ENCODE results near the gene FARSB. TPM values are rescaled to one million over a fixed set of nuclear protein-coding genes. Genes with fewer than 3 reads are reported as not detected.

The FARSB gene
- total and polyA plus RNA-seq, 7 experiments from 2014 or later: 10.5 to 31.8 (median 16.5) TPM

DNA sequence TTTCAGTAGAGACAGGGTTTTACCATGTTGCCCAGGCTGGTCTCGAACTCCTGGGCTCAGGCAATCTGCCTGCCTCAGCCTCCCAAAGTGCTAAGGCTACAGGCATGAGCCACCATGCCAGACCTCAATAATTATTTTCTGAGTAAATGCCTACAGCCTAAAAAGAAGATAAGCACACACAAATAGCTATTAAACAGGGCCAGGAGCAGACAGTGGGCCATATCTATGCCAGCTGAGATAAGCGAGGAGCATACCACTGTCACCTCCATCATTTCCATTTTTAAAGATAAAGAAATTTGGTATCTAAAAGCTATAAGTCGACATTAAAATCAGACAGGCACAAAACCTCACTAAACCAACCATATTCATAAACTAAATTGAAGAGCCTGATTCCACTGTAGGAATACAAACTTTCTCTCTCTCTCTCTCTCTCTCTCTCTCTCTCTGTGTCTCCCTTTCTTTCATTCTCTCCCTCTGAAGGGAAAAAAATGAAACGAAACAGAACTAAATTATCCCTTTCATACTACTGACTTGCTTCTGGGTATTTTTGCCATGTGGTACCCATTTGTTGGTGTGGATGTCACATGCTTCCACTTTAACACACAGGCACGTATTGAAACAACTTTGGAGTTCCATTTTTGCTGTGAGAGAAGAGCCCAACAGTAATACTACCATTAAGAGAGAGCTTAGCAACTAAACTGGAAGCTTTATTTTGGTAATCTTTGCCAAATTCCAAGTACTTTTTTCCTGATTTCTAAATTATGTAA lies 51.0 kb downstream of the FARSB start:
- ATAC-seq (no peak), DNase-seq (no peak)
- peaks cover 4 to 36% (median 23%) of the 10 kb centered on the region in 5 donors for H3K36me3 Mint-ChIP-seq
- ChIA-PET CTCF (no interaction called here), POLR2A (interaction anchor here (0.7 kb wide), 1 partner anchor 11 kb away, joined by 3 read pairs; no protein-coding TSS in a partner anchor)
- H3K4me1 ChIP-seq (ENCODE audit: control insufficient read depth in 2 of 2, insufficient read depth in 2 of 2, low read length in 2 of 2): no peaks in the 10 kb centered on the region
- H3K27ac ChIP-seq (ENCODE audit: low read depth, low read length): no peak overlapping the region
- H3K27me3 ChIP-seq (ENCODE audit: control insufficient read depth in 2 of 2, insufficient read depth in 2 of 2, low read length in 2 of 2): no peaks in the 10 kb centered on the region
- peaks cover 0 to 7% (median 0%) of the 10 kb centered on the region in 7 donors for H3K4me1 Mint-ChIP-seq
- peaks cover 0 to 10% (median 0%) of the 10 kb centered on the region in 3 experiments for H3K36me3 ChIP-seq (ENCODE audit: control insufficient read depth in 2 of 3, insufficient read depth in 3 of 3, low read length in 3 of 3)
- no peaks in the 10 kb centered on the region for H3K9me3 ChIP-seq (ENCODE audit: control insufficient read depth in 2 of 3, low read length in 3 of 3)
- no peak overlapping the region for H3K4me3 Mint-ChIP-seq
- intact Hi-C loops (cut with micrococcal nuclease): no loop called here
- H3K27me3 Mint-ChIP-seq: no peaks in the 10 kb centered on the region
- H3K4me3 ChIP-seq (ENCODE audit: low read length): no peak overlapping the region
- peak overlapping the region in 1 of 9 donors; percentile 25 for H3K27ac Mint-ChIP-seq
- no peaks in the 10 kb centered on the region for H3K9me3 Mint-ChIP-seq

DNA sequence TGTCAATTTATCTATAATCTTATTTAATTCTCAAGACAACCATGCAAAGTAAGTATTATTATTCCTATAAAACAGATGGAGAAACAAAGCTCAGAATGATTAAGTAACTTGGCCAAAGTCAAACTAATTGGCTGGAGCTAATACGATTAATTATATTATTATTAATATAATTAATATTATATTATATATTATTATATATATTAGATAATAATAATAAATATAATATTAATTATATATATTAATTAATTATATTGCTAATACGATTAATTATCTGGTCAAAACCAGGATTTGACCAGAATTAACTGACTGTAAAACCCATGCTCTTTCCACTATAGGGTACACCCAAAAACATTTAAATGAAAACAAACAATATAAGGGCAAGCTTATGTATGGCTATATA lies 52.4 kb downstream of the FARSB start:
- H3K36me3 ChIP-seq (ENCODE audit: control insufficient read depth in 2 of 3, insufficient read depth in 3 of 3, low read length in 3 of 3): peaks cover 0 to 20% (median 9%) of the 10 kb centered on the region in 3 experiments
- peaks cover 6 to 41% (median 26%) of the 10 kb centered on the region in 5 donors for H3K36me3 Mint-ChIP-seq

DNA sequence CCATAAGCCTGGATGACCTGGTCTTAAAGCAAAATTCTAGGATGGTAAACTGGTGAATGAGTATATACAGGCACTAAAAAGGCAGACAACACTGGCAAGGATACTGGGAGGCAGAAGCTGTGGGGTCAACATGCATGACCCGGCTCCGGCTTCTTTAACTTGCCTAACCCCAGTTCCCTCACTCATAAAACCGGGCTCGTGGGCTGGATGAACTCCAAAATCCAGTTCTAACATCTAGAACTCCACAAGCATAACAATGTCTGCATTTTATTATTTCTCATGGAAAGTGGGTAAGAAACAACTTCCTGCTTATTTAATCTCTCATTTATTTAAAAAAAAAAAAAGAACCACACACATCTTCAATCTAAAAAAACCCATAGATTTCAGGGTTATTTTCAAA lies 57.3 kb downstream of the FARSB start:
- Mint-ChIP-seq H3K4me1 (peaks cover 0 to 7% (median 0%) of the 10 kb centered on the region in 7 donors), H3K9me3 (no peaks in the 10 kb centered on the region), H3K4me3 (no peak overlapping the region), H3K27me3 (no peaks in the 10 kb centered on the region), H3K36me3 (peaks cover 9 to 55% (median 39%) of the 10 kb centered on the region in 5 donors), H3K27ac (peak overlapping the region in 1 of 9 donors; percentile 45)
- ChIA-PET POLR2A (no interaction called here), CTCF (no interaction called here)
- Histone ChIP-seq H3K4me3 (ENCODE audit: low read length) (no peak overlapping the region), H3K9me3 (ENCODE audit: control insufficient read depth in 2 of 3, low read length in 3 of 3) (no peaks in the 10 kb centered on the region), H3K27ac (ENCODE audit: low read depth, low read length) (no peak overlapping the region), H3K4me1 (ENCODE audit: control insufficient read depth in 2 of 2, insufficient read depth in 2 of 2, low read length in 2 of 2) (no peaks in the 10 kb centered on the region), H3K27me3 (ENCODE audit: control insufficient read depth in 2 of 2, insufficient read depth in 2 of 2, low read length in 2 of 2) (no peaks in the 10 kb centered on the region), H3K36me3 (ENCODE audit: control insufficient read depth in 2 of 3, insufficient read depth in 3 of 3, low read length in 3 of 3) (peaks cover 0 to 29% (median 9%) of the 10 kb centered on the region in 3 experiments)
- no peak for DNase-seq
- no peak for ATAC-seq
- intact Hi-C loops (cut with micrococcal nuclease): no loop called here

More for the DNA sequence above, 52.4 kb downstream of the FARSB start:
- H3K27ac ChIP-seq (ENCODE audit: low read depth, low read length): no peak overlapping the region
- POLR2A ChIA-PET: no interaction called here
- no peaks in the 10 kb centered on the region for H3K27me3 ChIP-seq (ENCODE audit: control insufficient read depth in 2 of 2, insufficient read depth in 2 of 2, low read length in 2 of 2)
- CTCF ChIA-PET: interaction anchor here (0.6 kb wide), 1 partner anchor 23 kb away, joined by 3 read pairs; no protein-coding TSS in a partner anchor
- intact Hi-C loops (cut with micrococcal nuclease): no loop called here
- Mint-ChIP-seq H3K27me3 (no peaks in the 10 kb centered on the region), H3K9me3 (no peaks in the 10 kb centered on the region), H3K27ac (no peak overlapping the region), H3K4me3 (no peak overlapping the region), H3K4me1 (peaks cover 0 to 7% (median 0%) of the 10 kb centered on the region in 7 donors)
- H3K4me3 ChIP-seq (ENCODE audit: low read length): no peak overlapping the region
- no peak for DNase-seq
- ATAC-seq: no peak
- no peaks in the 10 kb centered on the region for H3K4me1 ChIP-seq (ENCODE audit: control insufficient read depth in 2 of 2, insufficient read depth in 2 of 2, low read length in 2 of 2)
- H3K9me3 ChIP-seq (ENCODE audit: control insufficient read depth in 2 of 3, low read length in 3 of 3): no peaks in the 10 kb centered on the region

DNA sequence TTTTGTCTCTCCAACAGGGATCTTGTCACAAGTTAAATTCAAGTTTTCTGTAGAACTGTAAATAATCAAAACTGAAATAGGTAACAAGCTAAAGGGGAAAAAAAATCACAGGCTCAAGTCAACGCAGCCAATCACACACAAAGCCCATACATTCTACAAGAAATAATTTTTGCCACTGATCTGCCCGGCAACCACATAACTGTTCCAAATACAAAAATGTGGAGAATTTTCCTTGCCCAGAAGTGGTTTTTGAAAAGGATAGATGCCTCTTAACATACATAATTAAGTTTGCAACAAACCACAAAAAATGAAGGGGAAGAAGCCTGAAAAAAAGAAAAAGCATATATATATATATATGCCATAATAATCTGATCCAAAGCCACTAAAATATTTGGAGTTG lies 60.3 kb downstream of the FARSB start:
- Histone ChIP-seq H3K27ac (ENCODE audit: low read depth, low read length) (no peak overlapping the region), H3K9me3 (ENCODE audit: control insufficient read depth in 2 of 3, low read length in 3 of 3) (no peaks in the 10 kb centered on the region), H3K27me3 (ENCODE audit: control insufficient read depth in 2 of 2, insufficient read depth in 2 of 2, low read length in 2 of 2) (no peaks in the 10 kb centered on the region), H3K4me3 (ENCODE audit: low read length) (no peak overlapping the region), H3K36me3 (ENCODE audit: control insufficient read depth in 2 of 3, insufficient read depth in 3 of 3, low read length in 3 of 3) (peaks cover 3 to 40% (median 9%) of the 10 kb centered on the region in 3 experiments), H3K4me1 (ENCODE audit: control insufficient read depth in 2 of 2, insufficient read depth in 2 of 2, low read length in 2 of 2) (no peaks in the 10 kb centered on the region)
- H3K36me3 Mint-ChIP-seq: peaks cover 27 to 79% (median 60%) of the 10 kb centered on the region in 5 donors
- H3K4me1 Mint-ChIP-seq: peaks cover 0 to 12% (median 0%) of the 10 kb centered on the region in 7 donors
- ATAC-seq: no peak
- no peak for DNase-seq
- no peaks in the 10 kb centered on the region for H3K9me3 Mint-ChIP-seq
- CTCF ChIA-PET: no interaction called here
- H3K27me3 Mint-ChIP-seq: no peaks in the 10 kb centered on the region
- POLR2A ChIA-PET: no interaction called here
- intact Hi-C loops (cut with micrococcal nuclease): no loop called here
- no peak overlapping the region for H3K27ac Mint-ChIP-seq
- no peak overlapping the region for H3K4me3 Mint-ChIP-seq

DNA sequence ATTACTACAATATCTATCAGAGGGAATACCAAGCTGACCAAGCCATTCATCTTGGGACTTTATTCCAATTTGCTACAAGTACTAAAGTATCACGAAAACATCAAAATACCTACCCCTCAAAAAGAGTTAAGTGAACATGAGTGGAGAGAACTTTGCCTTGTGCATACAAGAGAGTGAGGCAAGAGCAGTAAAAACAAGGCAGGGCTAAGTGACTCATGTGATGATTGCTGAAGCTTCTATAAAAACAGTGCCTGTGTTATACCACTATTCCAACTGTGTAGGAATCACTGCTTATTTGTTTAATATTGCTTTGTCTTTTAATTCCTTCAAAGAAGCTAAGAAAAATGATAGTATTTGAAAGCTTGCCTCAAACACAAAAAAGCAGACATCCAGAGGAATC lies 61.2 kb downstream of the FARSB start:
- H3K27ac ChIP-seq (ENCODE audit: low read depth, low read length): no peak overlapping the region
- POLR2A ChIA-PET: no interaction called here
- DNase-seq (no peak), ATAC-seq (no peak)
- peaks cover 30 to 78% (median 62%) of the 10 kb centered on the region in 5 donors for H3K36me3 Mint-ChIP-seq
- intact Hi-C loops (cut with micrococcal nuclease): no loop called here
- H3K27me3 Mint-ChIP-seq: no peaks in the 10 kb centered on the region
- no peaks in the 10 kb centered on the region for H3K4me1 ChIP-seq (ENCODE audit: control insufficient read depth in 2 of 2, insufficient read depth in 2 of 2, low read length in 2 of 2)
- CTCF ChIA-PET: no interaction called here
- no peak overlapping the region for H3K4me3 ChIP-seq (ENCODE audit: low read length)
- no peak overlapping the region for H3K27ac Mint-ChIP-seq
- H3K36me3 ChIP-seq (ENCODE audit: control insufficient read depth in 2 of 3, insufficient read depth in 3 of 3, low read length in 3 of 3): peaks cover 3 to 36% (median 6%) of the 10 kb centered on the region in 3 experiments
- H3K9me3 ChIP-seq (ENCODE audit: control insufficient read depth in 2 of 3, low read length in 3 of 3): no peaks in the 10 kb centered on the region
- peaks cover 0 to 12% (median 0%) of the 10 kb centered on the region in 7 donors for H3K4me1 Mint-ChIP-seq
- H3K9me3 Mint-ChIP-seq: peaks cover 0 to 3% (median 0%) of the 10 kb centered on the region in 11 donors
- H3K27me3 ChIP-seq (ENCODE audit: control insufficient read depth in 2 of 2, insufficient read depth in 2 of 2, low read length in 2 of 2): no peaks in the 10 kb centered on the region
- H3K4me3 Mint-ChIP-seq: no peak overlapping the region

DNA sequence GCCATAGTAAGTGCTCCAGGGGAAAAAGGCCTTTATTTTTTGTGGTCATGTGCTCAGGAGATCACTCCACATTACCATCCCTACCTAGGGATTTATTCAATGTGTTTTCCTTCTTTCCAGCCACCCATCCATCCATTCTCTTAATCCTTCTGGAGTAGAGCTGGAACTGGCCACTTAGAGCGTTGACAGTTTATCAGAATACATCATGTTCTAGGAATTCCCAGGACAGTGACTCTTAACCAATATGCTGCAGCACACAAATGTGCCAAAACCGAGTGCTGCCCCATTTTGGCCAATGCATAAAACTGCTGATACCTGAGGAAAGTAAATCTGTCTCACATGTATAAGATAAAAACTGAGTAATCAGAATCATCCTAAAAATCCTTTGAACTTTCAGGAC lies 63.7 kb downstream of the FARSB start:
- ATAC-seq (no peak), DNase-seq (no peak)
- Histone ChIP-seq H3K27ac (ENCODE audit: low read depth, low read length) (no peak overlapping the region), H3K4me3 (ENCODE audit: low read length) (no peak overlapping the region), H3K4me1 (ENCODE audit: control insufficient read depth in 2 of 2, insufficient read depth in 2 of 2, low read length in 2 of 2) (no peaks in the 10 kb centered on the region), H3K27me3 (ENCODE audit: control insufficient read depth in 2 of 2, insufficient read depth in 2 of 2, low read length in 2 of 2) (no peaks in the 10 kb centered on the region), H3K36me3 (ENCODE audit: control insufficient read depth in 2 of 3, insufficient read depth in 3 of 3, low read length in 3 of 3) (peaks cover 0 to 17% (median 3%) of the 10 kb centered on the region in 3 experiments), H3K9me3 (ENCODE audit: control insufficient read depth in 2 of 3, low read length in 3 of 3) (no peaks in the 10 kb centered on the region)
- POLR2A ChIA-PET: no interaction called here
- CTCF ChIA-PET: interaction anchor here (0.5 kb wide), 1 partner anchor 677 kb away, joined by 3 read pairs; no protein-coding TSS in a partner anchor
- H3K4me1 Mint-ChIP-seq: peaks cover 3 to 22% (median 9%) of the 10 kb centered on the region in 7 donors
- H3K27me3 Mint-ChIP-seq: no peaks in the 10 kb centered on the region
- intact Hi-C loops (cut with micrococcal nuclease): no loop called here
- H3K36me3 Mint-ChIP-seq: peaks cover 24 to 76% (median 59%) of the 10 kb centered on the region in 5 donors
- no peak overlapping the region for H3K4me3 Mint-ChIP-seq
- no peak overlapping the region for H3K27ac Mint-ChIP-seq
- H3K9me3 Mint-ChIP-seq: peaks cover 0 to 3% (median 0%) of the 10 kb centered on the region in 11 donors
